ENCODE results near the gene OLFML2A. TPM values are rescaled to one million over a fixed set of nuclear protein-coding genes. Genes with fewer than 3 reads are reported as not detected.

The OLFML2A gene
- polyA plus RNA-seq, 2 of the 4 experiments (the other 2 are of a cell fraction) = 8.2 to 14.5 TPM

DNA sequence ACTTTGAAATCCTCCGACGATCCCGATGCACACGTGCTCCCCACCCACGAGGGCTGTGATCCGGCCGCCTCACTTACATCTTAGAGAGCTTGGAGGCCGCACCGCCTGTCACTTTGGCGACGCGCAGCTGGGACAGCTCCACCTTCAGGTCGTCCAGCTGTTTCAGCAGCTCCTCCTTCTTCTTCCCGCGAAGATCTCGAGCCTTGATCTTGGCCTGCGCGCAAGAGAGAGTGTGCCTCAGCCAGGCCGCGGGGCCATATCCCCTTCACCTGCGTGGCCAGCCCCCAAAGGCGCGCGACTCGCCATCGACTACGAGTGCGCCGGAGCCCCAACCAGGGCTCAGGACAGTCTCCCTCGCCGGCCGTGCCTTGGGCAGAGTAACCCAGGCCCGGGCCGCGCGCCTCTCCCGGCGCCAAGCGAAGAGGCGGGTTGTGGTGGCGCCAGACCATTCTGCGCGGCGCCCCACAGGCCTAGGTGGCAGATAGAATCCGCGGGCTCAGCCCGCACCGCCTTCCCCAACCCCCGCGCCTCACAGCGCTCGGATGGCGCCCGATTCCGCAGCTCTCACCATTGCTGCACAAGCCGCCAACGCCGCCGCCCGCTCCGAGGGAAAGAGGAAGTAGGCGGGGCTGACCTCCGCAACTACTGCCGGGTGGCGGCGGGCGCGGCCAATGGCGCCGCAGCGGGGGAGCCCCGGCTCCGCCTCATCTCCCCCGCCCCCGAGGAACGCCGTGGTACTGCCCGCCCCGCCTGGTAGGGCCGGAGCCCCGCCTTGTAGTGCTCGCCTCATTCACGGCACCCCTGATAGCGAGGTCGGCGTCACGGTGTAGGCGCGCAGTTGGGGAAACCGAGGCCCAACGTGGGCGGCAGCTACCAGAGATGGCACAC, 84.7 kb downstream of the OLFML2A start, which contains the start of the genes ARPC5L and RPL35 (continued):
- no peak for TF ChIP-seq CBX2 (IDR thresholded peaks at IDR 0.05; ENCODE audit: borderline replicate concordance, low read depth)
- peak; percentile 70; the same call in 1 of the 2 replicates for TF ChIP-seq TFCP2L1 (CRISPR knock-in tag; IDR thresholded peaks at IDR 0.05)
- peak; percentile 69 for TF ChIP-seq BHLHE40 (IDR thresholded peaks at IDR 0.05; ENCODE audit: low read depth, low read length)
- TF ChIP-seq FOSL2 (IDR thresholded peaks at IDR 0.05) = no peak
- peak; percentile 33; the same call in 1 of the 2 replicates for TF ChIP-seq FOSL2 (CRISPR knock-in tag; IDR thresholded peaks at IDR 0.05)
- no peak for TF ChIP-seq POLR2AphosphoS2 (conservative IDR thresholded peaks at IDR 0.05; ENCODE audit: low read length)
- TF ChIP-seq ZFP36 (IDR thresholded peaks at IDR 0.05; ENCODE audit: borderline replicate concordance, partially characterized antibody) = no peak
- no peak for TF ChIP-seq HDAC2 (IDR thresholded peaks at IDR 0.05)
- TF ChIP-seq FOSB (CRISPR knock-in tag; IDR thresholded peaks at IDR 0.05) = 0 out of 2 replicates have a peak, but pooled peaks have one; percentile 17
- TF ChIP-seq, protein P1, sequence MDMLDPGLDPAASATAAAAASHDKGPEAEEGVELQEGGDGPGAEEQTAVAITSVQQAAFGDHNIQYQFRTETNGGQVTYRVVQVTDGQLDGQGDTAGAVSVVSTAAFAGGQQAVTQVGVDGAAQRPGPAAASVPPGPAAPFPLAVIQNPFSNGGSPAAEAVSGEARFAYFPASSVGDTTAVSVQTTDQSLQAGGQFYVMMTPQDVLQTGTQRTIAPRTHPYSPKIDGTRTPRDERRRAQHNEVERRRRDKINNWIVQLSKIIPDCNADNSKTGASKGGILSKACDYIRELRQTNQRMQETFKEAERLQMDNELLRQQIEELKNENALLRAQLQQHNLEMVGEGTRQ (IDR thresholded peaks at IDR 0.05) = peak; percentile 26; the same call in 1 of the 2 replicates
- TF ChIP-seq MYC (IDR thresholded peaks at IDR 0.05; ENCODE audit: borderline replicate concordance, low read length) = peak; percentile 93
- peak; percentile 86 for TF ChIP-seq POLR2A (IDR thresholded peaks at IDR 0.05; ENCODE audit: low read length)
- TF ChIP-seq PBX3 (IDR thresholded peaks at IDR 0.05) = peak; percentile 64
- no peak for TF ChIP-seq HOXB13 (CRISPR knock-in tag; IDR thresholded peaks at IDR 0.05; ENCODE audit: low read depth)
- TF ChIP-seq EHF (CRISPR knock-in tag; IDR thresholded peaks at IDR 0.05) = no peak
- TF ChIP-seq PHF8 (IDR thresholded peaks at IDR 0.05; ENCODE audit: borderline replicate concordance, low read depth) = peak; percentile 65; the same call in 1 of the 2 replicates

GRCh38 chr9:124863371-124863871, 86.5 kb downstream of the OLFML2A start:
- 83% methylated on average over 7 of the region's 7 CpGs for WGBS (ENCODE audit: missing lambda C conversion rate)
- no peak overlapping the region for H3K4me3 ChIP-seq
- peak overlapping the region in 1 of 2 experiments; percentile 93; a peak in 3 of 6 replicates for H3K27ac ChIP-seq

More at GRCh38 chr9:124863371-124863871, 86.5 kb downstream of the OLFML2A start:
- no peak for ATAC-seq
- Histone ChIP-seq H3K4me1 (peaks cover 41% of the 10 kb centered on the region), H3K4me2 (peak overlapping the region; percentile 80; the same call in 1 of the 3 replicates), H3K9me3 (no peaks in the 10 kb centered on the region)
- no peak for DNase-seq (ENCODE audit: low read depth in 1 of 2, low spot score in 1 of 2)
- TF ChIP-seq HOXB5 (CRISPR knock-in tag; IDR thresholded peaks at IDR 0.05) = no peak
- TF ChIP-seq TP53 (CRISPR knock-in tag; IDR thresholded peaks at IDR 0.05) = no peak
- TF ChIP-seq RCOR1 (IDR thresholded peaks at IDR 0.05; ENCODE audit: low read depth, low read length) = no peak
- TF ChIP-seq CHD2 (IDR thresholded peaks at IDR 0.05; ENCODE audit: low read length, partially characterized antibody) = no peak
- TF ChIP-seq ZSCAN20 (CRISPR knock-in tag; IDR thresholded peaks at IDR 0.05) = no peak
- TF ChIP-seq HEYL (CRISPR knock-in tag; IDR thresholded peaks at IDR 0.05) = no peak
- TF ChIP-seq FOSL2 (IDR thresholded peaks at IDR 0.05) = no peak
- no peak for TF ChIP-seq FOSL2 (CRISPR knock-in tag; IDR thresholded peaks at IDR 0.05)
- TF ChIP-seq FOSB (CRISPR knock-in tag; IDR thresholded peaks at IDR 0.05) = no peak
- no peak for TF ChIP-seq TFCP2L1 (CRISPR knock-in tag; IDR thresholded peaks at IDR 0.05)
- TF ChIP-seq HDAC2 (IDR thresholded peaks at IDR 0.05) = no peak
- no peak for TF ChIP-seq EHMT2 (IDR thresholded peaks at IDR 0.05; ENCODE audit: low read depth)
- TF ChIP-seq MAFK (IDR thresholded peaks at IDR 0.05; ENCODE audit: partially characterized antibody) = no peak
- no peak for TF ChIP-seq BCL3 (IDR thresholded peaks at IDR 0.05)
- TF ChIP-seq CBX2 (IDR thresholded peaks at IDR 0.05; ENCODE audit: borderline replicate concordance, low read depth) = no peak
- TF ChIP-seq CBX8 (IDR thresholded peaks at IDR 0.05) = no peak
- no peak for TF ChIP-seq HES2 (IDR thresholded peaks at IDR 0.05)
- TF ChIP-seq PHF8 (IDR thresholded peaks at IDR 0.05; ENCODE audit: borderline replicate concordance, low read depth) = no peak
- no peak for FAIRE-seq
- ChIA-PET POLR2A (interaction anchor here (1.2 to 1.4 kb wide), 2 partner anchors 14 to 86 kb away, joined by 4 to 9 read pairs; partner anchors contain the start of gene OLFML2A), CTCF (interaction anchor here (1.3 to 43.0 kb wide), 4 partner anchors 12 to 77 kb away, joined by 3 to 2512 read pairs (median 44); partner anchors contain the start of genes NR6A1, OLFML2A and WDR38)

All from A549 (cell line).